Breast epithelium (tissue), 4 donors: Measurements from ENCODE around the gene NWD2. TPM values are rescaled to one million over a fixed set of nuclear protein-coding genes. Genes with fewer than 3 reads are reported as not detected.
A peak's percentile ranks its signal among the peaks of the same experiment; 100 is the strongest.

Experiments
- DNase-seq, 2 donors: peaks; one replicate each; pipeline ENCODE4 v3.0.0-alpha.2; 2019; ENCODE audit warnings: low spot score in 2 of 2
- H3K27ac ChIP-seq, 2 donors: fragments of 200-600 bp; sonication (generic) in 1 of 2; one replicate each; pipeline ENCODE4 v1.5.1; 2016 to 2019; ENCODE audit warnings: mild to moderate bottlenecking in 1 of 2
- H3K27me3 ChIP-seq, 2 donors: fragments of 200-600 bp; sonication (generic) in 1 of 2; one replicate each; pipeline versions ENCODE4 v1.5.1 to v1.6.0; 2017 to 2019; ENCODE audit warnings: control low read depth in 1 of 2, mild to moderate bottlenecking in 1 of 2
- H3K36me3 ChIP-seq: fragments of 200-600 bp; one replicate; pipeline ENCODE4 v1.5.1; 2019
- H3K4me1 ChIP-seq, 2 donors: fragments of 200-600 bp; sonication (generic); one replicate each; pipeline ENCODE4 v1.5.1; 2016 to 2019; ENCODE audit warnings: control low read depth in 1 of 2
- H3K4me3 ChIP-seq, 3 donors: fragments of 200-600 bp; sonication (generic); 1 replicate in 2 of 3; 2 replicates in 1 of 3; pipeline ENCODE4 v1.5.1; 2016 to 2019; ENCODE audit warnings: mild to moderate bottlenecking in 3 of 3, moderate library complexity in 2 of 3
- H3K9me3 ChIP-seq, 2 donors: fragments of 200-600 bp; sonication (generic) in 1 of 2; one replicate each; pipeline ENCODE4 v1.5.1; 2016 to 2019; ENCODE audit warnings: control low read depth in 1 of 2
- CTCF ChIP-seq, 3 donors: fragments of 450-650 bp; IDR thresholded peaks; one replicate each; pipeline ENCODE4 v1.5.1; 2016 to 2017; ENCODE audit warnings: antibody characterized with exemption in 3 of 3, mild to moderate bottlenecking in 3 of 3, moderate library complexity in 3 of 3
- POLR2A ChIP-seq: fragments of 450-650 bp; IDR thresholded peaks from one replicate; pipeline ENCODE4 v1.6.1; 2016; ENCODE audit warnings: antibody characterized with exemption, mild to moderate bottlenecking, moderate library complexity
- POLR2AphosphoS5 ChIP-seq, 3 donors: sonication (generic); formaldehyde crosslinking; IDR thresholded peaks; one replicate each; pipeline ENCODE4 v1.6.1; 2017; ENCODE audit warnings: antibody characterized with exemption in 3 of 3
- intact Hi-C: fragments of 100-400 bp; cut with DNase I; formaldehyde crosslinking; loops from one replicate; pipeline ENCODE4 v1.15.1; 2023; ENCODE audit warnings: low total_unique reads
- total RNA-seq, 3 donors: library from RNA; depleted of rRNA; stranded (reverse); fragments of >200 nt; gene quantifications; one replicate each; pipeline ENCODE4 v1.1.0, GENCODE V29; 2016

The NWD2 gene
- total RNA-seq, 3 donors from 2014 or later: 0.48 to 2.2 (median 0.66) TPM

- TF ChIP-seq CTCF (IDR thresholded peaks at IDR 0.05) (no peak), POLR2A (no peak), POLR2AphosphoS5 (IDR thresholded peaks at IDR 0.05) (no peak)
- no peak for DNase-seq
- intact Hi-C loops: no loop called here
- H3K4me1 ChIP-seq: no peaks in the 10 kb centered on the region
- H3K27me3 ChIP-seq: no peaks in the 10 kb centered on the region
- no peak overlapping the region for H3K27ac ChIP-seq
- H3K4me3 ChIP-seq: no peak overlapping the region
- H3K36me3 ChIP-seq: no peaks in the 10 kb centered on the region
- no peaks in the 10 kb centered on the region for H3K9me3 ChIP-seq
Measured at GRCh38 chr4:37475776-37476175, 231.2 kb downstream of the NWD2 start.

- Histone ChIP-seq H3K36me3 (no peaks in the 10 kb centered on the region), H3K27ac (no peak overlapping the region)
- no peak for TF ChIP-seq POLR2AphosphoS5 (IDR thresholded peaks at IDR 0.05)
- no peak for TF ChIP-seq CTCF (IDR thresholded peaks at IDR 0.05)
- no peak for TF ChIP-seq POLR2A
Measured at GRCh38 chr4:37476256-37476655, 231.7 kb downstream of the NWD2 start.

GRCh38 chr4:37476691-37477090 is 232.1 kb downstream of the NWD2 start:
- no peak for DNase-seq
- intact Hi-C loops: no loop called here
- Histone ChIP-seq H3K4me3 (no peak overlapping the region), H3K36me3 (no peaks in the 10 kb centered on the region), H3K27me3 (no peaks in the 10 kb centered on the region), H3K27ac (no peak overlapping the region), H3K9me3 (no peaks in the 10 kb centered on the region), H3K4me1 (no peaks in the 10 kb centered on the region)
- TF ChIP-seq POLR2A: no peak
- TF ChIP-seq CTCF (IDR thresholded peaks at IDR 0.05): no peak
- no peak for TF ChIP-seq POLR2AphosphoS5 (IDR thresholded peaks at IDR 0.05)

More at GRCh38 chr4:37476256-37476655, 231.7 kb downstream of the NWD2 start:
- intact Hi-C loops: no loop called here
- Histone ChIP-seq H3K27me3 (no peaks in the 10 kb centered on the region), H3K4me1 (no peaks in the 10 kb centered on the region), H3K4me3 (no peak overlapping the region), H3K9me3 (no peaks in the 10 kb centered on the region)
- DNase-seq: no peak

GRCh38 chr4:37477126-37477525 is 232.6 kb downstream of the NWD2 start:
- Histone ChIP-seq H3K36me3 (no peaks in the 10 kb centered on the region), H3K27me3 (no peaks in the 10 kb centered on the region), H3K9me3 (no peaks in the 10 kb centered on the region), H3K4me1 (no peaks in the 10 kb centered on the region), H3K4me3 (no peak overlapping the region), H3K27ac (no peak overlapping the region)
- no peak for TF ChIP-seq POLR2AphosphoS5 (IDR thresholded peaks at IDR 0.05)
- TF ChIP-seq POLR2A: no peak
- no peak for TF ChIP-seq CTCF (IDR thresholded peaks at IDR 0.05)
- DNase-seq: no peak
- intact Hi-C loops: no loop called here

- no peaks in the 10 kb centered on the region for H3K4me1 ChIP-seq
- H3K9me3 ChIP-seq: no peaks in the 10 kb centered on the region
- H3K27me3 ChIP-seq: no peaks in the 10 kb centered on the region
- no peak overlapping the region for H3K4me3 ChIP-seq
- peak overlapping the region in 1 of 2 donors; percentile 14 for H3K27ac ChIP-seq
- no peaks in the 10 kb centered on the region for H3K36me3 ChIP-seq
- no peak for TF ChIP-seq POLR2A
- no peak for TF ChIP-seq POLR2AphosphoS5 (IDR thresholded peaks at IDR 0.05)
- TF ChIP-seq CTCF (IDR thresholded peaks at IDR 0.05): no peak
- intact Hi-C loops: no loop called here
- DNase-seq: no peak
Measured at GRCh38 chr4:37478151-37478550, 233.6 kb downstream of the NWD2 start.
